Skeletal muscle satellite cell (primary cell): ENCODE results near the gene SLC4A8. TPM values are rescaled to one million over a fixed set of nuclear protein-coding genes. Genes with fewer than 3 reads are reported as not detected.

ENCODE experiments used
- H3K27me3 ChIP-seq: 2 replicates; pipeline ENCODE4 v1.7.0; 2013; ENCODE audit warnings: low read length; ENCODE audit not compliant: control insufficient read depth, insufficient read depth
- H3K36me3 ChIP-seq: 2 replicates; pipeline ENCODE4 v1.7.0; 2013; ENCODE audit warnings: mild to moderate bottlenecking, control low read depth, low read length; ENCODE audit not compliant: insufficient read depth
- H3K4me1 ChIP-seq: 2 replicates; pipeline ENCODE4 v1.7.0; 2013; ENCODE audit warnings: low read length; ENCODE audit not compliant: control insufficient read depth, insufficient read depth
- H3K4me2 ChIP-seq: 2 replicates; pipeline ENCODE4 v1.7.0; 2013; ENCODE audit warnings: mild to moderate bottlenecking, low read length
- H3K4me3 ChIP-seq: 2 replicates; pipeline ENCODE4 v1.7.0; 2013; ENCODE audit warnings: low read length
- H3K9ac ChIP-seq: 2 replicates; pipeline ENCODE4 v1.7.0; 2013; ENCODE audit warnings: mild to moderate bottlenecking, low read depth, low read length, moderate library complexity
- H3K9me3 ChIP-seq: replicated peaks from 2 replicates; pipeline ENCODE4 v1.7.0; 2013; ENCODE audit warnings: mild to moderate bottlenecking, control low read depth, low read length
- total RNA-seq: library from RNA; depleted of rRNA; stranded (reverse); fragments of >200 nt; gene quantifications from 2 replicates; pipeline ENCODE4 v1.2.3, GENCODE V29; 2012; rRNA removed

The SLC4A8 gene
- total RNA-seq: 1.1 and 1.5 TPM in 2 replicates

- peak within 1 kb of the TSS; percentile 84 for H3K4me3 ChIP-seq
These were observed at the start of gene SLC4A8 for GRCh38 chr12:51424662-51425539. TSS of gene SLC4A8 (plus strand) at chr12:51424831. CDS start at chr12:51424988, 157 bp downstream.

GRCh38 chr12:51374856-51375255 is 49.8 kb upstream of the SLC4A8 start:
- Histone ChIP-seq H3K9me3 (no peaks in the 10 kb centered on the region), H3K4me1 (peaks cover 38% of the 10 kb centered on the region), H3K4me2 (no peak overlapping the region), H3K4me3 (no peak overlapping the region), H3K27me3 (no peaks in the 10 kb centered on the region), H3K36me3 (no peaks in the 10 kb centered on the region), H3K9ac (peak overlapping the region; percentile 25)

More at GRCh38 chr12:51424662-51425539, at the start of gene SLC4A8:
- peak within 1 kb of the TSS; percentile 72 for H3K9ac ChIP-seq
- no peaks in the 10 kb centered on the region for H3K9me3 ChIP-seq
- no peaks in the 10 kb centered on the region for H3K36me3 ChIP-seq
- H3K4me2 ChIP-seq: peak within 1 kb of the TSS; percentile 89
- H3K4me1 ChIP-seq: peaks cover 10% of the 10 kb centered on the region
- no peaks in the 10 kb centered on the region for H3K27me3 ChIP-seq

DNA sequence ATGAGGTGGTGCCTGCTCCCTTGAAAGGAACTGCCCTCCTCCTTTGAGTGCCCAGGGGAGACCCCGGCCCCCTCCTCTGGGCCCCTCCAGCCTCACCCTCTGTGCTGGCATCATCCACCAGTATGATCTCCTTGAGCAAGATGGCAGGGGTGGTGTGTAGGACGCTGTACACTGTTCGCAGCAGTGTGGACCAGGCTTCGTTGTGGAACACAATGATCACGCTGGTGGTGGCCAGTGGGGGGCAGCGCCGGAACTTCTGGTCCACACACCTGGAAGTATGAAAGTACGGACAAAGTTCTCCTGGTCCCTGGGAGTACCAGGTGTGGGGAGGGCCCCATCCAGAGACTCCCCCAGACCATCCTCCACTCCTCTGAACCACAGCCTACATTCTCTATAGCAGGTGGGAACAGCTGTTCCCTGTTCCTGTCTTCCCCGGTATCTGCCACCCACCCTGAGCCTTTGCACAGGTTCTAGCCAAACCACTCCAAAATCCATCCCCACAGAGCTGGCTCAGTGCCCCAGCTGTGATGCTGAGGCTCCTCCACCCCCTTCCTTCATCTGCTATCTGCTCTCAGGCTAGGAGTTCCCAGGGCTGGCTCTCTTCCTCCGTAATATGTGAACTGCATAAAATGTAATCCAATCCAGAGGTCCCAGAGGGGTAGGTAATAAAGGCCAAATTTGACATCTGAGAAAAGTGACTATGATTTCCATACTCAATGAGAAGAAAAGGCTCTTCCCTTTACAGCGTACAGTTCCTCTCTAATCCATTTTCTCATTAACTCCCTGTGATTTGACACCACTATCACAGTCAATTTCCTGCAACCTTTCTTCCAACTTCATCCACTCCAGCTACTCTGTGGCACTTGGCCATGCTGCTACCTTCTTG is 47.3 kb upstream of the SLC4A8 start:
- H3K9ac ChIP-seq: no peak overlapping the region
- no peaks in the 10 kb centered on the region for H3K9me3 ChIP-seq
- H3K27me3 ChIP-seq: no peaks in the 10 kb centered on the region
- H3K4me1 ChIP-seq: peaks cover 21% of the 10 kb centered on the region
- no peak overlapping the region for H3K4me2 ChIP-seq
- no peak overlapping the region for H3K4me3 ChIP-seq
- no peaks in the 10 kb centered on the region for H3K36me3 ChIP-seq

GRCh38 chr12:51378749-51379148 is 45.9 kb upstream of the SLC4A8 start:
- Histone ChIP-seq H3K9me3 (no peaks in the 10 kb centered on the region), H3K36me3 (no peaks in the 10 kb centered on the region), H3K4me1 (peaks cover 12% of the 10 kb centered on the region), H3K9ac (no peak overlapping the region), H3K4me2 (no peak overlapping the region), H3K4me3 (no peak overlapping the region), H3K27me3 (no peaks in the 10 kb centered on the region)

DNA sequence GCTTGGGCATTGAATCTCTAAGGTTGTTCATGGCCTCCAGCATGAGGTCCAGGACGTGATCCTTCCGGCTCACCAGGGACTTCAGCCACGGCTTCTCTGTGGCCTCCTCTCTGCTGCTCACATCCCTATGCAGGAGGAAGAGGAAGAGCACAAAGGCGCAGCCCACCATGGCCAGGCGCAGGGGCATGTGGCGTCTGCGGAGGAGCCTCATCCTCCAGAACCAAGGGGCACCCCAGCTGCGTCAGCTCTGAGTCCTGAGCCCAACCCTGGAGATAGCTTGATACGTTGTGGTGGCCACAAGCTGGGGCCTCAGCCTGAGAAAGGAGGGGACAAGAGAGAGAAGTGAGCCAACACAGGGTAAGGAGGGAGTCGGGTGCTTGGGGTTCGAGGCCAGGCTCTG is 45.1 kb upstream of the SLC4A8 start:
- Histone ChIP-seq H3K27me3 (no peaks in the 10 kb centered on the region), H3K36me3 (no peaks in the 10 kb centered on the region)

GRCh38 chr12:51381226-51382079 is 43.2 kb upstream of the SLC4A8 start:
- H3K36me3 ChIP-seq: no peaks in the 10 kb centered on the region
- H3K27me3 ChIP-seq: no peaks in the 10 kb centered on the region
- H3K9me3 ChIP-seq: no peaks in the 10 kb centered on the region
- H3K4me1 ChIP-seq: no peaks in the 10 kb centered on the region
- no peak overlapping the region for H3K4me2 ChIP-seq
- H3K9ac ChIP-seq: no peak overlapping the region
- H3K4me3 ChIP-seq: no peak overlapping the region

More for the DNA sequence above, 45.1 kb upstream of the SLC4A8 start:
- H3K9me3 ChIP-seq: no peaks in the 10 kb centered on the region
- no peak overlapping the region for H3K9ac ChIP-seq
- H3K4me2 ChIP-seq: no peak overlapping the region
- H3K4me3 ChIP-seq: no peak overlapping the region
- peaks cover 7% of the 10 kb centered on the region for H3K4me1 ChIP-seq

DNA sequence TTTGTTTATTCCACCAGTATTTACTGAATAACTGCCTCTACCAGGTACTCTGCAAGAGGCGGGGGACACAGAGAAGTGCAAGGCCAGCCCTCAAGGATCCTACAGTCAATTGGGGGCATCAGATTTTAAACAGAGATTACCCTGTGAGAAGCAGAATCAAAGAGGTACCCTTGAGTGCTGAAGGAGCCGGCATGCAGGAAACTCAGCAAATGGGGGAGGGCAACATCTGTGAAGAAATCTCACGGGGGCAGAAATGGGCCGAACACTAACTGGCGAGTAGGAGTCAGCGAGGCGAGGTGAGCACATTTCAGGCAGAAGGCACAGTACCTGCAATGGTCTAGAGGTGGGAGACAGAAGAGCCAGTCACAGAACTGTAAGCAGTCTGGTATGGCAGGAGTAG is 42.5 kb upstream of the SLC4A8 start:
- Histone ChIP-seq H3K9me3 (no peaks in the 10 kb centered on the region), H3K4me2 (no peak overlapping the region), H3K4me3 (no peak overlapping the region), H3K9ac (no peak overlapping the region), H3K27me3 (no peaks in the 10 kb centered on the region), H3K4me1 (no peaks in the 10 kb centered on the region), H3K36me3 (no peaks in the 10 kb centered on the region)

- Histone ChIP-seq H3K36me3 (no peaks in the 10 kb centered on the region), H3K9me3 (no peaks in the 10 kb centered on the region), H3K4me1 (peaks cover 8% of the 10 kb centered on the region), H3K4me2 (no peak overlapping the region), H3K9ac (no peak overlapping the region), H3K27me3 (no peaks in the 10 kb centered on the region), H3K4me3 (no peak overlapping the region)
These were observed 41.2 kb upstream of the SLC4A8 start for GRCh38 chr12:51383269-51383905.

DNA sequence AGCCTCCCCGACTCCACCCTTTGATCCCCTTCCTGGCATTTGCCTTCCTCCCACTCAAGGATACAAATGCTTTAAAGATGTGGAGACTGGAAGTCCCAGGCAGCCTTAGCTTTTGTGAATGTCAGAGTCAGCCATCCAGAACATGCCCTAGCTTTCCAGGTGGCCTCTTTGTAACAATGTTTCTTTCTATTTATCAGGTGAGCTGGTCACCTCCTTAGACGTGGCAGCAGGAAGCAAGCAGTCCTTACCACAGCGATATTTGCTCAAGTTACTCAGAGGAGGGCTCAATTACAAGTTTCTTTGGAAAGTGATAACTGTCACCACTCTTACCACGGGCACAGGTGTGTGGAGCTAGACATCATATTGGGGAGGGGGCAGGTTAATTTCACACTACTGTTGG is 38.3 kb upstream of the SLC4A8 start:
- peaks cover 24% of the 10 kb centered on the region for H3K4me1 ChIP-seq
- H3K4me3 ChIP-seq: no peak overlapping the region
- H3K4me2 ChIP-seq: no peak overlapping the region

GRCh38 chr12:51388069-51388799 is 36.4 kb upstream of the SLC4A8 start:
- no peak overlapping the region for H3K9ac ChIP-seq
- peak overlapping the region; percentile 48 for H3K4me2 ChIP-seq
- no peaks in the 10 kb centered on the region for H3K27me3 ChIP-seq
- peaks cover 29% of the 10 kb centered on the region for H3K4me1 ChIP-seq
- H3K4me3 ChIP-seq: no peak overlapping the region
- H3K36me3 ChIP-seq: no peaks in the 10 kb centered on the region
- no peaks in the 10 kb centered on the region for H3K9me3 ChIP-seq

More for the DNA sequence above, 38.3 kb upstream of the SLC4A8 start:
- no peaks in the 10 kb centered on the region for H3K27me3 ChIP-seq
- no peaks in the 10 kb centered on the region for H3K9me3 ChIP-seq
- H3K9ac ChIP-seq: no peak overlapping the region
- no peaks in the 10 kb centered on the region for H3K36me3 ChIP-seq
